ENCODE measurements around the gene SLC22A1.

DNA sequence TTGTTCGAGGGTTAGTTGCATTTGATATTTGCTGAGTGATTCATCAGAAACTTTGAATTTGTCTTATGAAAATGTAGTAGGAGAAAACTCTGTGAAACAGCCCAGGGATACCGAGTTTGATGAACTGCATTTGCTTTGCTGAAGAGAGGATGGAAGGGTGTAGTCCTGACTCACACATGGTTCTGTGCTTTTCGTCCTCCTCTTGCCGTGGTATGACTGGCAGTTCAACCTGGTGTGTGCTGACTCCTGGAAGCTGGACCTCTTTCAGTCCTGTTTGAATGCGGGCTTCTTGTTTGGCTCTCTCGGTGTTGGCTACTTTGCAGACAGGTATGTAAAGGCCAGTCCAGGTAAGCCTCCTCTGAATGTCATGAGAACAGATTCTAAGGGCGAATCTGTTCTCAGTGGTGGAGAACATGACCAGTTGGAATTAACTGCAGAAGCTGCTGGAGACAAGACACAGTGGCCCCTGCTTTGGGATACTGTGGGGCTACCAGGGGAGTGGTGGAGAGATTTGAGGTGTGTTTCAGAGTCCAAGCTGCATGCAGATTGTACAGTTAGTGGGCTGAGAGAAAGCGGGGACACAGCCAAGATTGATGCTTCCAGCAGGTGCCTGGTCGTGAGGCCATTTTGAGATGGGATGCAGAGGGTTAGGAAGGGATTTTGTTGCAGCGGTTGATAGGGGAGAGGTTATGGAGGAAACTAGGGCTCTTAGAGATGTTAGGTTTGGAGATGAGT is 8.4 kb downstream of the SLC22A1 start:
- TF ChIP-seq SUZ12 (IDR thresholded peaks at IDR 0.05; ENCODE audit: extremely low read depth, insufficient read depth, insufficient read length) (no peak), YY1 (IDR thresholded peaks at IDR 0.05; ENCODE audit: insufficient read depth, insufficient read length) (no peak), ZNF274 (IDR thresholded peaks at IDR 0.05; ENCODE audit: low read depth, low read length) (no peak)

Data from NT2/D1 (cell line).